ENCODE measurements around the gene IL1R1.

- TF ChIP-seq POLR2AphosphoS5 (IDR thresholded peaks at IDR 0.05; ENCODE audit: insufficient read depth in 1 of 2, low read depth in 1 of 2) (no peak), POLR2A (IDR thresholded peaks at IDR 0.05) (no peak)
Measured at GRCh38 chr2:102119255-102119654, 23.3 kb upstream of the IL1R1 start.
